ENCODE results near the gene SLC35E1.

- TF ChIP-seq CTCF (IDR thresholded peaks at IDR 0.05; ENCODE audit: insufficient read depth, low read depth, low read length) (no peak), EZH2 (IDR thresholded peaks at IDR 0.05; ENCODE audit: insufficient read depth, low read length) (no peak)
Measured at GRCh38 chr19:16532440-16533234, 39.6 kb downstream of the SLC35E1 start.

Data from astrocyte (in vitro differentiated cells and primary cell).